Heart right ventricle (tissue), 16 donors: ENCODE data around the gene TEAD1. TPM values are rescaled to one million over a fixed set of nuclear protein-coding genes. Genes with fewer than 3 reads are reported as not detected.
A peak's percentile ranks its signal among the peaks of the same experiment; 100 is the strongest.

ENCODE experiments used
- ATAC-seq, 8 donors: fragments of 200-7000 bp; cut with Tn5 transposase; one replicate each; pipeline ENCODE4 v1.9.1; 2020; ENCODE audit warnings: mild to moderate bottlenecking in 8 of 8, moderate library complexity in 8 of 8, moderate number of reproducible peaks in 1 of 8
- DNase-seq, 2 donors: peaks; one replicate each; pipeline ENCODE4 v3.0.0-alpha.2; 2020
- H3K27ac ChIP-seq, 10 donors: fragments of 200-600 bp; sonication (generic) in 2 of 10; one replicate each; pipeline versions ENCODE4 v1.5.0 to v1.8.0; 2020 to 2022; ENCODE audit warnings: mild to moderate bottlenecking in 3 of 10
- H3K27me3 ChIP-seq, 7 donors: fragments of 200-600 bp; one replicate each; pipeline ENCODE4 v1.8.0; 2021 to 2022; ENCODE audit warnings: mild to moderate bottlenecking in 2 of 7
- H3K36me3 ChIP-seq, 9 donors: fragments of 200-600 bp; sonication (generic) in 1 of 9; one replicate each; pipeline versions ENCODE4 v1.5.0 to v1.8.0; 2020 to 2022; ENCODE audit warnings: mild to moderate bottlenecking in 2 of 9
- H3K4me1 ChIP-seq, 9 donors: fragments of 200-600 bp; sonication (generic) in 1 of 9; one replicate each; pipeline versions ENCODE4 v1.5.0 to v1.8.0; 2020 to 2022; ENCODE audit warnings: mild to moderate bottlenecking in 4 of 9
- H3K4me3 ChIP-seq, 10 donors: fragments of 200-600 bp; sonication (generic) in 2 of 10; one replicate each; pipeline versions ENCODE4 v1.5.0 to v1.8.0; 2020 to 2022; ENCODE audit warnings: mild to moderate bottlenecking in 7 of 10, moderate library complexity in 2 of 10
- H3K9me3 ChIP-seq, 11 donors: fragments of 200-600 bp in 10 of 11; sonication (generic) in 2 of 11; one replicate each; pipeline versions ENCODE4 v1.5.0 to v1.8.0; 2013 to 2022; ENCODE audit warnings: mild to moderate bottlenecking in 2 of 11, control low read depth in 1 of 11, moderate library complexity in 1 of 11
- WGBS, 2 donors: extraction: QIAGEN DNeasy Blood & Tissue Kit; methylation state at CpG; one replicate each; pipeline ENCODE4 v1.1.7; 2013; ENCODE audit warnings: inconsistent platforms in 1 of 2; 5-methylcytosine and 5-hydroxymethylcytosine counted together
- intact Hi-C, 10 donors: fragments of 100-400 bp; cut with DNase I; formaldehyde crosslinking; loops; one replicate each; pipeline versions ENCODE4 v1.11.1 to v1.14.2; 2022
- polyA plus RNA-seq, 2 donors: library from polyadenylated mRNA; stranded (reverse); fragments of 200-250 nt; gene quantifications; one replicate each; pipeline ENCODE4 v1.2.3, GENCODE V29; 2013
- total RNA-seq, 10 donors: library from RNA; stranded (reverse); fragmentation: NEBNext Ultra II Directional in 3 of 10; extraction: Animal tissue kit (Norgen Biotek cat#: 25700) in 3 of 10; gene quantifications; one replicate each; pipeline versions ENCODE4 v1.2.1 to v1.2.4, GENCODE V29; 2021 to 2023
- TF ChIP-seq, protein P1 (sequence below), 9 donors: fragments of 200-600 bp; sonication (generic) in 2 of 9; IDR thresholded peaks; one replicate each; pipeline versions ENCODE4 v1.5.0 to v1.8.0; 2021 to 2022; ENCODE audit warnings: antibody characterized with exemption in 9 of 9, mild to moderate bottlenecking in 5 of 9, moderate library complexity in 1 of 9
- donor health status: Arrhythmogenic right ventricular cardiomyopathy.
- donor health status: ischemic (EF 13 %, LVEDD 7.1; RV severe dilation, severe dysfunction).
- donor health status: healthy with polysubstance abuse.
- donor health status: DM: no; HTN: yes; CAD: no.
- donor health status: DM: no; HTN: no; CAD: no.
- donor health status: ischemic (EF 25% LVEDD 6.9; RV normal size, moderate dysfunction).
- donor health status: ischemic (EF 25% LVEDD 5.7; RV mildly dilated, moderate dysfunction).
- donor health status: healthy.
- donor health status: DM: yes; HTN: yes; CAD: no.
- donor health status: Ischemic cardiomyopathy.
- donor health status: ischemic (EF 35%, LVEDD 5.7; RV mildly dilated, moderate dysfunction).
- donor health status: nonischemic (EF 11% LVEDD 7.7; RV severe dilation, severe dysfunction).
- donor health status: DM: yes; HTN: yes; CAD: no.
- donor health status: PGD.
- donor health status: ischemic (EF 29% LVEDD 5.4; RV normal size, mild dysfunction).
- donor health status: nonischemic (EF 23%, LVEDD 6.1; RV moderate dilation, normal function).

Gene TEAD1
- total and polyA plus RNA-seq, 12 donors, result 12.7 to 138 (median 116) TPM

DNA sequence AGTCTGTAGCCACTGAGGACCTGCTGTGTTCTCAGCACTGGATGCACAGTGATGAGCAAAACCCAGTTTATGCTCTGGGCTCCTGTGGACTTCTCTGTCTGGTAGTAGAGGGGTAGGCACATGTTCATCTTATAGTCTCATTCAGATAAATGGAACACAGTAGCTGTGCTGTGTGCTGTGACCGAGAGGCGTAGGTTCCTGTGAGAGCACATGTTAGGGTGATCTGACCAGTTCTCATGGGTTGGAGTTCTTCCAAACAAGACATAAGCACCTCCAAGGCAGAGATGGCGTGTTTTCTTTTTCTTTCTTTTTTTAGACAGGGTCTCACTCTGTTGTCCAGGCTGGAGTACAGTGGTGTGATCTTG is 180.1 kb downstream of the TEAD1 start:
- H3K36me3 ChIP-seq, result no peaks in the 10 kb centered on the region
- no peaks in the 10 kb centered on the region for H3K9me3 ChIP-seq
- peaks cover 0 to 26% (median 21%) of the 10 kb centered on the region in 9 donors for H3K4me1 ChIP-seq
- no peak overlapping the region for H3K4me3 ChIP-seq
- ATAC-seq, result peak in 2 of 8 donors; percentile 13 to 36
- H3K27me3 ChIP-seq, result no peaks in the 10 kb centered on the region
- peak overlapping the region in 3 of 10 donors; percentile 8 to 30 (median 26) for H3K27ac ChIP-seq
- intact Hi-C loops, result no loop called here
- TF ChIP-seq, protein P1, sequence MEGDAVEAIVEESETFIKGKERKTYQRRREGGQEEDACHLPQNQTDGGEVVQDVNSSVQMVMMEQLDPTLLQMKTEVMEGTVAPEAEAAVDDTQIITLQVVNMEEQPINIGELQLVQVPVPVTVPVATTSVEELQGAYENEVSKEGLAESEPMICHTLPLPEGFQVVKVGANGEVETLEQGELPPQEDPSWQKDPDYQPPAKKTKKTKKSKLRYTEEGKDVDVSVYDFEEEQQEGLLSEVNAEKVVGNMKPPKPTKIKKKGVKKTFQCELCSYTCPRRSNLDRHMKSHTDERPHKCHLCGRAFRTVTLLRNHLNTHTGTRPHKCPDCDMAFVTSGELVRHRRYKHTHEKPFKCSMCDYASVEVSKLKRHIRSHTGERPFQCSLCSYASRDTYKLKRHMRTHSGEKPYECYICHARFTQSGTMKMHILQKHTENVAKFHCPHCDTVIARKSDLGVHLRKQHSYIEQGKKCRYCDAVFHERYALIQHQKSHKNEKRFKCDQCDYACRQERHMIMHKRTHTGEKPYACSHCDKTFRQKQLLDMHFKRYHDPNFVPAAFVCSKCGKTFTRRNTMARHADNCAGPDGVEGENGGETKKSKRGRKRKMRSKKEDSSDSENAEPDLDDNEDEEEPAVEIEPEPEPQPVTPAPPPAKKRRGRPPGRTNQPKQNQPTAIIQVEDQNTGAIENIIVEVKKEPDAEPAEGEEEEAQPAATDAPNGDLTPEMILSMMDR (IDR thresholded peaks at IDR 0.05), result no peak
- no peak for DNase-seq
- 87 to 89% methylated on average over 3 of the region's 3 CpGs for WGBS, 2 donors

DNA sequence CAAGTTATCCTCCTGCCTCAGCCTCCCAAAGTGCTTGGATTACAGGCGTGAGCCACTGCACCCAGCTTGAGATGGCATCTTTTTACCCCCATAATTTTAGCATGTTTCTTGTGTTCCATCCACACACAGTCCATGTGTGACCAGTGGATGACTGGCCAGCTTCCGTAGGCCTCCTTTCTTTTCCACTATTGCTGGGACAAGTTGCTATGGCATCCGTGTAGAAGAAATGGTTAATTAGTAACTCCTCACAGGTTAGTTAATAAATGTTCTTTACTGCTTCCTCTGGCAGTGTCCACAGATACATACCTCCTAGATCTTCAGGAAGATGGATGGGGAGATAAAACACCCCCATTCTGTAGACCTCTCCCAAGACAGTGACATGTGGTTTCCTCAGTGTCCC is 180.6 kb downstream of the TEAD1 start:
- ATAC-seq, result no peak

DNA sequence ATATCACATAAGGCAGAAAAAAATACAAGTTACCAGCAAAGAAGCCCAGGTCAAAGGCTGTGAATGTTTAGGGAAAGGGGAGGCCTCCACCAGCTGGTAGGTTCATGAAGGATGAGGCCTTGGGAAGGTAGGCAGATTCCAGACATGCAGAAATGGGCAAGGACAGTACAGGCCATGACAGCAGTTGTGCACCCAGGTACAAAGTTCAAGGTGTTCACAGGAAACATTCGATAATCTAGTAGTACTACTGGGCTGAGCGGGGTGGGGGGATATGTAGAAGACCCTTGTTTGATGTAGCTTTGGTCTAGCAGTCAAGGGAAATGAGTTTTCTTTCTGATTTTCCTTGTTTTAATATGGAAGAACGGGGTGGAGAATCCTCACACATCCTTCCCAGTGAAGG is 182.1 kb downstream of the TEAD1 start:
- Histone ChIP-seq H3K27ac (no peak overlapping the region), H3K27me3 (no peaks in the 10 kb centered on the region), H3K36me3 (no peaks in the 10 kb centered on the region), H3K4me1 (peaks cover 0 to 37% (median 21%) of the 10 kb centered on the region in 9 donors), H3K9me3 (no peaks in the 10 kb centered on the region), H3K4me3 (no peak overlapping the region)
- ATAC-seq (no peak), DNase-seq (no peak)
- intact Hi-C loops, result no loop called here
- 56 to 79% methylated on average over 3 of the region's 3 CpGs for WGBS, 2 donors
- TF ChIP-seq, protein P1 (IDR thresholded peaks at IDR 0.05), result no peak

More for the DNA sequence above, 180.6 kb downstream of the TEAD1 start:
- intact Hi-C loops, result no loop called here
- 96 to 99% methylated on average over 3 of the region's 3 CpGs for WGBS, 2 donors
- peaks cover 0 to 26% (median 16%) of the 10 kb centered on the region in 9 donors for H3K4me1 ChIP-seq
- TF ChIP-seq, protein P1 (IDR thresholded peaks at IDR 0.05), result no peak
- H3K4me3 ChIP-seq, result no peak overlapping the region
- H3K9me3 ChIP-seq, result no peaks in the 10 kb centered on the region
- no peak overlapping the region for H3K27ac ChIP-seq
- no peaks in the 10 kb centered on the region for H3K27me3 ChIP-seq
- no peak for DNase-seq
- H3K36me3 ChIP-seq, result no peaks in the 10 kb centered on the region

DNA sequence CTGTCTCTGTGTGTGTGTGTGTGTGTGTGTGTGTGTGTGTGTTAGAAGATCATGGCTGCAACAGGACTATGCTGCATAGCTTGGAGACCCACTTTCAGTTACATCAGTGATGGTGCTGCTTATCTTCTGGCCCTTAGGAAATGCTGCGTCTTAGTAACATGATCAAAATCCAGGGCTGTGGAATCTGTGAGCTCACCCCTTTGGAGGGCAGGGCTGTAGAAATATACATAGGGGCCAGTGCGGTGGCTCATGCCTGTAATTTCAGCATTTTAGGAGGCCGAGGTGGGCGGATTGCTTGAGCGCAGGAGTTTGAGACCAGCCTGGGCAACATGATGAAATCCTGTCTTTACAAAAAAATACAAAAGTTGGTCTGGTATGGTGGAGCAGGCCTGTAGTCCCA is 183.4 kb downstream of the TEAD1 start:
- Histone ChIP-seq H3K36me3 (no peaks in the 10 kb centered on the region), H3K27ac (no peak overlapping the region), H3K27me3 (peaks cover 0 to 3% (median 0%) of the 10 kb centered on the region in 7 donors), H3K4me3 (no peak overlapping the region), H3K9me3 (no peaks in the 10 kb centered on the region), H3K4me1 (peaks cover 0 to 42% (median 25%) of the 10 kb centered on the region in 9 donors)
- WGBS, 2 donors, result 84 to 93% methylated on average over 5 of the region's 5 CpGs
- DNase-seq (no peak), ATAC-seq (no peak)
- intact Hi-C loops, result no loop called here
- TF ChIP-seq, protein P1 (IDR thresholded peaks at IDR 0.05), result no peak
